Stomach (tissue), 9 donors: ENCODE measurements around the gene ARHGEF25. TPM values are rescaled to one million over a fixed set of nuclear protein-coding genes. Genes with fewer than 3 reads are reported as not detected.

Experiments
- DNase-seq, 2 donors: peaks; one replicate each; pipeline versions ENCODE4 v3.0.0 to v3.0.0-alpha.2; 2013 to 2019
- H3K27ac ChIP-seq, 5 donors: fragments of 200-600 bp in 4 of 5; sonication (generic) in 4 of 5; one replicate each; pipeline ENCODE4 v1.5.1; 2013 to 2019; ENCODE audit warnings: mild to moderate bottlenecking in 1 of 5, moderate library complexity in 1 of 5
- H3K27me3 ChIP-seq, 3 donors: fragments of 200-600 bp; sonication (generic); one replicate each; pipeline ENCODE4 v1.5.1; 2017 to 2019; ENCODE audit warnings: mixed run types in 1 of 3
- H3K36me3 ChIP-seq, 4 donors: fragments of 200-600 bp; sonication (generic); 1 replicate in 3 of 4; 2 replicates in 1 of 4; pipeline ENCODE4 v1.5.1; 2016 to 2019
- H3K4me1 ChIP-seq, 4 donors: fragments of 200-600 bp; sonication (generic); one replicate each; pipeline ENCODE4 v1.5.1; 2016 to 2019
- H3K4me3 ChIP-seq, 4 donors: fragments of 200-600 bp; sonication (generic) in 3 of 4; one replicate each; pipeline ENCODE4 v1.5.1; 2016 to 2019; ENCODE audit warnings: mild to moderate bottlenecking in 1 of 4
- H3K9me3 ChIP-seq, 4 donors: fragments of 200-600 bp; sonication (generic); one replicate each; pipeline ENCODE4 v1.5.1; 2016 to 2019
- EP300 ChIP-seq: sonication (generic); formaldehyde crosslinking; IDR thresholded peaks from one replicate; pipeline ENCODE4 v1.6.1; 2017; ENCODE audit warnings: antibody characterized with exemption
- POLR2A ChIP-seq, 4 donors: fragments of 450-650 bp; IDR thresholded peaks; one replicate each; pipeline ENCODE4 v1.6.1; 2016; ENCODE audit warnings: antibody characterized with exemption in 4 of 4, control low read depth in 2 of 4, mild to moderate bottlenecking in 1 of 4, moderate library complexity in 1 of 4
- POLR2AphosphoS5 ChIP-seq, 3 donors: sonication (generic); formaldehyde crosslinking; IDR thresholded peaks; one replicate each; pipeline ENCODE4 v1.6.1; 2016; ENCODE audit warnings: antibody characterized with exemption in 3 of 3
- WGBS, 5 donors: extraction: QIAGEN DNeasy Blood & Tissue Kit in 3 of 5; methylation state at CpG; one replicate each; pipeline versions ENCODE4 v1.1.5 to v1.1.7; 2013 to 2018; 5-methylcytosine and 5-hydroxymethylcytosine counted together
- intact Hi-C: fragments of 100-400 bp; cut with DNase I; formaldehyde crosslinking; loops from one replicate; pipeline ENCODE4 v1.15.1; 2023; ENCODE audit warnings: low total_unique reads
- polyA plus RNA-seq, 3 donors: library from polyadenylated mRNA; stranded (reverse); fragments of 200-250 nt; gene quantifications; one replicate each; pipeline ENCODE4 v1.2.3, GENCODE V29; 2013
- total RNA-seq, 5 donors: library from RNA; depleted of rRNA; stranded (reverse); fragments of >200 nt; gene quantifications; one replicate each; pipeline versions ENCODE4 v1.1.0 to v1.2.3, GENCODE V29; 2014 to 2016
- TF ChIP-seq, protein P1 (sequence below), 7 experiments: fragments of 450-650 bp in 4 of 7; fragments of 200-600 bp in 3 of 7; sonication (generic) in 3 of 7; IDR thresholded peaks; one replicate each; pipeline ENCODE4 v1.5.1; 2016 to 2019; ENCODE audit warnings: antibody characterized with exemption in 7 of 7, control low read depth in 2 of 7, mild to moderate bottlenecking in 1 of 7
- donor health status: healthy with polysubstance abuse.
- donor health status: Bipolar disorder and iron deficiency.
- donor health status: healthy.

The ARHGEF25 gene
- total and polyA plus RNA-seq, 8 donors, result 18.7 to 220 (median 30.4) TPM

DNA sequence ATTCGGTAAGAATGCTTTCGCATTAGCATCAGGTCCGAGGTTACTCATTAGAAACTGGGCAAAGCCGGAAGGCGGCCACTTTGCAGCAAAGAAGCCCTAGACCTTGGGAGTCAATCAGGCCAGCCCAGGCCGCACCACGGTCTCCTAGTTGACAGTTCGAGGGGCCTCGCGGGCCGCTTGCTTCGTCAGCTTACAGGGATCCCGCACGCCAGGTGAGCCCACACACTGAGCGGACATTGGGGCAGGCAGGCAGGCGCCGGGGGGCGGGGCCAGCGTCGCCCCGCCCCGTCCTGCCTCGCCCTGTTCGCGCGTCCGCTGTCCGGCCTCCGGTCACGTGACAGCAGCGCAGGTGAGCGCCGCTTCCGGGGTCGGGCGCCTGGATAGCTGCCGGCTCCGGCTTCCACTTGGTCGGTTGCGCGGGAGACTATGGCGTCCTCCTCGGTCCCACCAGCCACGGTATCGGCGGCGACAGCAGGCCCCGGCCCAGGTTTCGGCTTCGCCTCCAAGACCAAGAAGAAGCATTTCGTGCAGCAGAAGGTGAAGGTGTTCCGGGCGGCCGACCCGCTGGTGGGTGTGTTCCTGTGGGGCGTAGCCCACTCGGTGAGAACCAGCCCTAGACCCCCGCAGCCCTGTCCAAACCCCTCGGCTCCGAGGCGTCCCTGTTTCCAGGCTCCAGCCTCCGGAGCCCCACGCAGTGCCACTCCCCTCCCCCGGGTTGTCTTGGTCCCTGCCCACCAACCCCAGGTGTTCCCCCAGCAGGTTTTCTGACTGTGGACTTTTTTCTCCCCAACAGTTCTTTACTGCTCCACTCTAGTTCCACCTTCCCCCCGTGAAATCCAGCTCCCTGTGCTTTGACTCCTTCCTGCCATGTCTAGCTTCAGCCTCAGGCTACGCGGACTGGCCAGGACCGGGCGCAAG, 20.1 kb upstream of the ARHGEF25 start, which contains the start of gene PIP4K2C:
TSS of gene PIP4K2C (plus strand) at position 329 of the 918 bp plus-strand sequence. CDS start at position 427, 98 bp downstream.
- no peak for TF ChIP-seq EP300
- TF ChIP-seq, protein P1, sequence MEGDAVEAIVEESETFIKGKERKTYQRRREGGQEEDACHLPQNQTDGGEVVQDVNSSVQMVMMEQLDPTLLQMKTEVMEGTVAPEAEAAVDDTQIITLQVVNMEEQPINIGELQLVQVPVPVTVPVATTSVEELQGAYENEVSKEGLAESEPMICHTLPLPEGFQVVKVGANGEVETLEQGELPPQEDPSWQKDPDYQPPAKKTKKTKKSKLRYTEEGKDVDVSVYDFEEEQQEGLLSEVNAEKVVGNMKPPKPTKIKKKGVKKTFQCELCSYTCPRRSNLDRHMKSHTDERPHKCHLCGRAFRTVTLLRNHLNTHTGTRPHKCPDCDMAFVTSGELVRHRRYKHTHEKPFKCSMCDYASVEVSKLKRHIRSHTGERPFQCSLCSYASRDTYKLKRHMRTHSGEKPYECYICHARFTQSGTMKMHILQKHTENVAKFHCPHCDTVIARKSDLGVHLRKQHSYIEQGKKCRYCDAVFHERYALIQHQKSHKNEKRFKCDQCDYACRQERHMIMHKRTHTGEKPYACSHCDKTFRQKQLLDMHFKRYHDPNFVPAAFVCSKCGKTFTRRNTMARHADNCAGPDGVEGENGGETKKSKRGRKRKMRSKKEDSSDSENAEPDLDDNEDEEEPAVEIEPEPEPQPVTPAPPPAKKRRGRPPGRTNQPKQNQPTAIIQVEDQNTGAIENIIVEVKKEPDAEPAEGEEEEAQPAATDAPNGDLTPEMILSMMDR (IDR thresholded peaks at IDR 0.05), result no peak
- peak; percentile 34 to 83 (median 76) for TF ChIP-seq POLR2AphosphoS5 (IDR thresholded peaks at IDR 0.05)
- TF ChIP-seq POLR2A (IDR thresholded peaks at IDR 0.05), result peak in 1 of 4 donors; percentile 24
- 0 to 2% (median 1%) methylated on average over 40 to 69 of the region's 69 CpGs for WGBS, 5 donors
- Histone ChIP-seq H3K4me3 (peak within 1 kb of the TSS; percentile 70 to 88 (median 78)), H3K4me1 (peaks cover 22 to 31% (median 26%) of the 10 kb centered on the region in 4 donors), H3K36me3 (peaks cover 2 to 24% (median 20%) of the 10 kb centered on the region in 4 donors), H3K27me3 (peaks cover 0 to 4% (median 0%) of the 10 kb centered on the region in 3 donors), H3K9me3 (no peaks in the 10 kb centered on the region), H3K27ac (peak within 1 kb of the TSS; percentile 82 to 90 (median 83))
- peak; percentile 91 to 95 for DNase-seq
- intact Hi-C loops, result no loop called here

DNA sequence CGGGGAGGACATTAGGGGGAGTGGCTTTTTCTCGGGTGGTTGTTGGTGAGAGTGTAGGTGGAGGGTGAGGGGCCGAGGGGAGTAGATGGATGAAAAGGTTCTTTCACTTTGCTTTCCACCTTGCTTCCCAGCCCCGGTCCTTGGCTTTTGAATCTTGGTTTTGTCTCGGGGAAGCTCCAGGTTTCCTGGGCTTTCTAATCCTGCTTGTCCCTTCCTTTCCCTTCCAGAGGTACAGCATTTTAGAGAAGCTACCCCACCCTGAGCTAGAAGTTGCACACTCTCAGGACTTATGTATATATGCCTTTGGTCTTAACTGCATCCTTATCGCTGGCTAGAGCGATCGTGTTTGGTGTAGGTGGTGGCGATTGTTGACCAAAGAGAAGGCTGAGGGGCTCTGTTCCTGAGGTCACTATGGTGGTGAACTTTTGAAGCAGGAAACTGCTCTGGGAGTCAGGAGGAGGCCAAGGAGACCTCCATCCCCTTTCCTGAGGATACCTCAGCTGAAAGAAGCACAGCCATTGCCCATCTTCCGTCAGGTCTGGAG, 19.4 kb upstream of the ARHGEF25 start:
- Histone ChIP-seq H3K27ac (peak overlapping the region; percentile 82 to 90 (median 83)), H3K36me3 (peaks cover 7 to 31% (median 28%) of the 10 kb centered on the region in 4 donors), H3K9me3 (no peaks in the 10 kb centered on the region), H3K4me1 (peaks cover 22 to 31% (median 26%) of the 10 kb centered on the region in 4 donors), H3K4me3 (peak overlapping the region; percentile 70 to 88 (median 78)), H3K27me3 (peaks cover 0 to 4% (median 0%) of the 10 kb centered on the region in 3 donors)
- DNase-seq, result peak; percentile 34 to 63
- intact Hi-C loops, result no loop called here
- TF ChIP-seq POLR2AphosphoS5 (IDR thresholded peaks at IDR 0.05) (no peak), POLR2A (IDR thresholded peaks at IDR 0.05) (no peak), EP300 (no peak)
- TF ChIP-seq, protein P1 (IDR thresholded peaks at IDR 0.05), result no peak
- whole genome bisulfite sequencing, 5 donors, result 19 to 42% (median 26%) methylated on average over 10 of the region's 10 CpGs

DNA sequence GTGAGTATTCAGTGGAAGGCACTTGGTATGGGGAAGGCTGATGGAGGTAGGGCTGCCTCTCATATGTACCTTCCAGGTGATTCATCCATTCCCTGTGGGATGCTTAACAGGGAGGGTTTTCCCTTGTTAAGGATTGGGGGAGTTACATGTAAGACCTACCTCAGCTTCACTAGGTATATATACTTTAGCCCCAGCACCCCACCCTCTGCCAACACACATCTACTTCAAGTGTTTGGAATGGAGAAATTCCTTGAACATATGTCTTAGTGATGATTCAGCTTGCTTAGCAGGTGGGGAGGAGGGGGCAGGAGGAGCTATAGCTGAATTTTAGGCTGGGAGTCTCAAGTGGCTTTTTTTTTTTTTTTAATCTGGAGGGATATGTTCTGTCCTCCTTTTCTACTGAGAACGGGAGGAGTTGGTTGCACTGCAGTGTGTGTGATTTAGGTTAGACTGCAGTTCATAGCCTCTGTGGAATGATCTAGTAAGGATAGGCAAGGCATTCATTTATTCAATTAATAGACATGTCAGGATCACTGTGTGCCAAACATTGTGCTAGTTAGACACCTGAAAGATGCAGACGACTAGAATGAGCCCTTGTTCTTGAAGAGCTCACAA, 18.6 kb upstream of the ARHGEF25 start:
- DNase-seq, result peak in 1 of 2 donors; percentile 45
- peak overlapping the region in 2 of 5 donors; percentile 82 to 87 for H3K27ac ChIP-seq
- peaks cover 22 to 31% (median 26%) of the 10 kb centered on the region in 4 donors for H3K4me1 ChIP-seq
- peaks cover 0 to 4% (median 0%) of the 10 kb centered on the region in 3 donors for H3K27me3 ChIP-seq
- no peaks in the 10 kb centered on the region for H3K9me3 ChIP-seq
- H3K36me3 ChIP-seq, result peaks cover 8 to 39% (median 36%) of the 10 kb centered on the region in 4 donors
- 45 to 72% (median 49%) methylated on average over 2 of the region's 2 CpGs for whole genome bisulfite sequencing, 5 donors
- TF ChIP-seq POLR2AphosphoS5 (IDR thresholded peaks at IDR 0.05) (peak in 1 of 3 donors; percentile 34), POLR2A (IDR thresholded peaks at IDR 0.05) (no peak)
- peak overlapping the region in 2 of 4 donors; percentile 70 to 84 for H3K4me3 ChIP-seq
- intact Hi-C loops, result no loop called here

DNA sequence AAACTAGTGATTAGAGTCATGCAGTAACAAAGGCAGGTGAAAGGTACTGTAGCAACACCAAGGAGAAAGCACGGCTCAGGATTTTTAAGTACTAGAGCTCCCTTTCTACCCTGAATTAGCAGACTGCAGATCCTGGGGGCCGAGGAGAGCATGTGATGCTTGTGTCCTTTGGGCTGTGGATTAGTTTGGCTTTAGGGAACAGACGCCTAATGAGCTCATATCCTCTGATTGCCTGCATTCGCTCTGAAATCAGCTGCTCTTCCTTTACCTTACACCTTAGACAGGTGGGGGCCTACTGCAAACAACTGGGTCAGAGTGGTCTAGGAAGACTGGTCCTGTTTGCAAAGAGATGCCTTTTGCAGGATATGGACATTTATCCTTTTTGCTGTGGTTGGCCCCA, 18.0 kb upstream of the ARHGEF25 start:
- H3K4me1 ChIP-seq, result peaks cover 22 to 31% (median 26%) of the 10 kb centered on the region in 4 donors
- no peak for TF ChIP-seq POLR2AphosphoS5 (IDR thresholded peaks at IDR 0.05)
- peak overlapping the region in 1 of 5 donors; percentile 87 for H3K27ac ChIP-seq
- H3K4me3 ChIP-seq, result no peak overlapping the region
- intact Hi-C loops, result no loop called here
- no peak for DNase-seq
- no peaks in the 10 kb centered on the region for H3K9me3 ChIP-seq
- WGBS, 5 donors, result 59 to 88% (median 68%) methylated on average over 4 of the region's 4 CpGs
- no peaks in the 10 kb centered on the region for H3K27me3 ChIP-seq
- peaks cover 12 to 44% (median 41%) of the 10 kb centered on the region in 4 donors for H3K36me3 ChIP-seq

DNA sequence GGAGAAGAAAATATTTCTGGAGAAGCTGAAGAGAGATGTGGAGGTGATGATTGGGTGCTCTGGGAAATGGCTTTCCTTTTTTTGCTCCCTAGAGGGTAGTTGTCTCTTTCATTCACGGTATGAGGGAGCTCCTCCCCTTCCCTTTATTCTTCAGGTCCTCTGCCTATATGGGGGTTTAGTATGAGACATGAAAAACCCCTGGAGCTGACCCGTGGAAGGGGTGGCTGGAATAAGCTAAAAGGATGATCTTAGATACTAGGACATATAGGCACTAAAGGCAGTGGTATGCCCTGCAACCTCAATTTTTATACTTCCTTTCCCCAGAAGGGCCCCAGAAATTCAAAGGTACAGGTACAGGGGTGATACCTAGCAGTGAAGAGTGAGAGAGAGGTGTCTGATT, 10.8 kb upstream of the ARHGEF25 start:
- no peak for DNase-seq
- Histone ChIP-seq H3K9me3 (no peaks in the 10 kb centered on the region), H3K4me3 (no peak overlapping the region), H3K27me3 (peaks cover 0 to 9% (median 0%) of the 10 kb centered on the region in 3 donors), H3K36me3 (peaks cover 39 to 73% (median 71%) of the 10 kb centered on the region in 4 donors), H3K27ac (no peak overlapping the region), H3K4me1 (peaks cover under 1 to 22% (median 21%) of the 10 kb centered on the region in 4 donors)
- TF ChIP-seq, protein P1 (IDR thresholded peaks at IDR 0.05), result no peak
- TF ChIP-seq POLR2A (IDR thresholded peaks at IDR 0.05), result no peak
- TF ChIP-seq EP300, result no peak
- no peak for TF ChIP-seq POLR2AphosphoS5 (IDR thresholded peaks at IDR 0.05)
- intact Hi-C loops, result no loop called here
- 66 to 81% (median 70%) methylated on average over 2 of the region's 2 CpGs for WGBS, 5 donors
